ENCODE data around the gene MGST3. TPM values are rescaled to one million over a fixed set of nuclear protein-coding genes. Genes with fewer than 3 reads are reported as not detected.

MGST3 gene
- polyA plus RNA-seq, 3 donors: 57.9 to 228 (median 189) TPM

- Histone ChIP-seq H3K4me1 (ENCODE audit: control insufficient read depth in 1 of 2, insufficient read depth in 2 of 2, low read length in 2 of 2) (peaks cover 24% of the 10 kb centered on the region in 2 donors), H3K27ac (ENCODE audit: low read depth in 1 of 2, low read length in 2 of 2) (peak overlapping the region in 1 of 2 donors; percentile 80), H3K9me3 (replicated peaks in 1 of 2; ENCODE audit: control insufficient read depth in 1 of 2, insufficient read depth in 1 of 2, low read length in 2 of 2) (no peaks in the 10 kb centered on the region), H3K36me3 (replicated peaks in 1 of 2; ENCODE audit: control insufficient read depth in 1 of 2, insufficient read depth in 2 of 2, low read length in 2 of 2) (no peaks in the 10 kb centered on the region), H2AFZ (ENCODE audit: insufficient read depth, low read depth, low read length, poor library complexity, severe bottlenecking) (peak overlapping the region; percentile 79), H3K4me2 (replicated peaks; ENCODE audit: extremely low read depth, low read length, poor library complexity, severe bottlenecking) (peak overlapping the region; percentile 87), H4K20me1 (ENCODE audit: insufficient read depth, low read length) (no peaks in the 10 kb centered on the region), H3K4me3 (replicated peaks in 1 of 3; ENCODE audit: low read depth in 2 of 3, low read length in 3 of 3) (peak overlapping the region; percentile 39 to 76 (median 58)), H3K9ac (ENCODE audit: insufficient read depth, low read length, poor library complexity, severe bottlenecking) (peak overlapping the region; percentile 63), H3K27me3 (ENCODE audit: control insufficient read depth in 2 of 2, insufficient read depth in 2 of 2, low read length in 2 of 2) (peaks cover 37 to 44% of the 10 kb centered on the region in 2 donors), H3K79me2 (ENCODE audit: insufficient read depth, low read length) (no peaks in the 10 kb centered on the region)
- intact Hi-C loops (cut with micrococcal nuclease): loop anchor here in 1 of 2 donors (5.0 kb wide), 2 partner anchors 34 to 99 kb away; partner anchors contain the start of genes ALDH9A1 and MGST3
- Mint-ChIP-seq H3K36me3 (no peaks in the 10 kb centered on the region), H3K4me1 (peaks cover 35% of the 10 kb centered on the region), H3K27me3 (ENCODE audit: low read depth in 3 of 3) (peaks cover 44 to 60% (median 45%) of the 10 kb centered on the region in 3 donors), H3K9me3 (peaks cover 0 to 4% (median 0%) of the 10 kb centered on the region in 7 donors), H3K4me3 (peak overlapping the region; percentile 91 to 97), H3K27ac (peak overlapping the region; percentile 57 to 93 (median 87))
- WGBS (ENCODE audit: insufficient coverage): under 1% methylated on average over 29 of the region's 38 CpGs
- DNase-seq: peak; percentile 95 to 98 (median 97)
- no peak for TF ChIP-seq CTCF (IDR thresholded peaks at IDR 0.05)
Observed at GRCh38 chr1:165597883-165598675, 33.0 kb upstream of the MGST3 start.

GRCh38 chr1:165598676-165599059 is 32.4 kb upstream of the MGST3 start:
- H3K4me1 Mint-ChIP-seq: peaks cover 34% of the 10 kb centered on the region
- Histone ChIP-seq H3K27me3 (ENCODE audit: control insufficient read depth in 2 of 2, insufficient read depth in 2 of 2, low read length in 2 of 2) (peaks cover 32 to 38% of the 10 kb centered on the region in 2 donors), H3K79me2 (ENCODE audit: insufficient read depth, low read length) (no peaks in the 10 kb centered on the region), H4K20me1 (ENCODE audit: insufficient read depth, low read length) (no peaks in the 10 kb centered on the region), H3K9me3 (replicated peaks in 1 of 2; ENCODE audit: control insufficient read depth in 1 of 2, insufficient read depth in 1 of 2, low read length in 2 of 2) (no peaks in the 10 kb centered on the region), H3K9ac (ENCODE audit: insufficient read depth, low read length, poor library complexity, severe bottlenecking) (peak overlapping the region; percentile 63), H3K27ac (ENCODE audit: low read depth in 1 of 2, low read length in 2 of 2) (peak overlapping the region in 1 of 2 donors; percentile 80), H2AFZ (ENCODE audit: insufficient read depth, low read depth, low read length, poor library complexity, severe bottlenecking) (peak overlapping the region; percentile 79), H3K4me3 (replicated peaks in 1 of 3; ENCODE audit: low read depth in 2 of 3, low read length in 3 of 3) (peak overlapping the region; percentile 39 to 76 (median 58)), H3K4me2 (replicated peaks; ENCODE audit: extremely low read depth, low read length, poor library complexity, severe bottlenecking) (peak overlapping the region; percentile 87), H3K36me3 (replicated peaks in 1 of 2; ENCODE audit: control insufficient read depth in 1 of 2, insufficient read depth in 2 of 2, low read length in 2 of 2) (no peaks in the 10 kb centered on the region), H3K4me1 (ENCODE audit: control insufficient read depth in 1 of 2, insufficient read depth in 2 of 2, low read length in 2 of 2) (peaks cover 24% of the 10 kb centered on the region in 2 donors)
- peak overlapping the region; percentile 35 to 93 (median 87) for H3K27ac Mint-ChIP-seq
- no peak for DNase-seq
- no peak for TF ChIP-seq CTCF (IDR thresholded peaks at IDR 0.05)
- intact Hi-C loops (cut with micrococcal nuclease): loop anchor here in 1 of 2 donors (5.0 kb wide), 2 partner anchors 34 to 99 kb away; partner anchors contain the start of genes ALDH9A1 and MGST3
- H3K36me3 Mint-ChIP-seq: no peaks in the 10 kb centered on the region
- H3K27me3 Mint-ChIP-seq (ENCODE audit: low read depth in 3 of 3): peaks cover 38 to 54% (median 40%) of the 10 kb centered on the region in 3 donors
- H3K4me3 Mint-ChIP-seq: peak overlapping the region; percentile 91 to 97
- 39% methylated on average over 3 of the region's 3 CpGs for WGBS (ENCODE audit: insufficient coverage)
- peaks cover 0 to 4% (median 0%) of the 10 kb centered on the region in 7 donors for H3K9me3 Mint-ChIP-seq

Data from CD14-positive monocyte (primary cell).